HL-60 (cell line): Measurements from ENCODE around the gene KCNE4.

Experiments
- DNase-seq, 2 experiments: peaks; one replicate each; pipeline ENCODE4 v3.0.0-alpha.2; 2010 to 2020; ENCODE audit warnings: low read depth in 1 of 2, low spot score in 1 of 2
- H3K27ac ChIP-seq: fragments of 250-450 bp; sonication (Bioruptor Pico); replicated peaks from 2 replicates; pipeline ENCODE4 v1.5.1; 2020; ENCODE audit warnings: mild to moderate bottlenecking, moderate library complexity
- H3K27me3 ChIP-seq: fragments of 250-450 bp; sonication (Bioruptor Pico); 2 replicates; pipeline ENCODE4 v1.5.1; 2021; ENCODE audit warnings: mild to moderate bottlenecking, moderate library complexity; ENCODE audit not compliant: insufficient read depth, poor library complexity, severe bottlenecking
- H3K4me3 ChIP-seq: replicated peaks from 2 replicates; pipeline ENCODE4 v1.5.1; 2011; ENCODE audit warnings: mild to moderate bottlenecking, control low read depth, low read length; ENCODE audit not compliant: insufficient read depth
- GABPA ChIP-seq: IDR thresholded peaks from 2 replicates; pipeline ENCODE4 v1.6.1; 2012; ENCODE audit warnings: low read depth
- POLR2AphosphoS5 ChIP-seq: IDR thresholded peaks from 2 replicates; pipeline ENCODE4 v1.6.1; 2012; ENCODE audit warnings: low read depth
- SPI1 ChIP-seq: IDR thresholded peaks from 2 replicates; pipeline ENCODE4 v1.6.1; 2012; ENCODE audit warnings: low read depth, mild to moderate bottlenecking, borderline replicate concordance
- TF ChIP-seq, protein P1 (sequence below): IDR thresholded peaks from one replicate; pipeline ENCODE4 v1.5.1; 2011; ENCODE audit warnings: low read length, control low read depth, inconsistent platforms; ENCODE audit not compliant: insufficient read depth
- TF ChIP-seq, protein P2 (sequence below): IDR thresholded peaks from 2 replicates; pipeline ENCODE4 v1.6.1; 2012; ENCODE audit warnings: low read depth; ENCODE audit not compliant: insufficient replicate concordance

The KCNE4 gene

DNA sequence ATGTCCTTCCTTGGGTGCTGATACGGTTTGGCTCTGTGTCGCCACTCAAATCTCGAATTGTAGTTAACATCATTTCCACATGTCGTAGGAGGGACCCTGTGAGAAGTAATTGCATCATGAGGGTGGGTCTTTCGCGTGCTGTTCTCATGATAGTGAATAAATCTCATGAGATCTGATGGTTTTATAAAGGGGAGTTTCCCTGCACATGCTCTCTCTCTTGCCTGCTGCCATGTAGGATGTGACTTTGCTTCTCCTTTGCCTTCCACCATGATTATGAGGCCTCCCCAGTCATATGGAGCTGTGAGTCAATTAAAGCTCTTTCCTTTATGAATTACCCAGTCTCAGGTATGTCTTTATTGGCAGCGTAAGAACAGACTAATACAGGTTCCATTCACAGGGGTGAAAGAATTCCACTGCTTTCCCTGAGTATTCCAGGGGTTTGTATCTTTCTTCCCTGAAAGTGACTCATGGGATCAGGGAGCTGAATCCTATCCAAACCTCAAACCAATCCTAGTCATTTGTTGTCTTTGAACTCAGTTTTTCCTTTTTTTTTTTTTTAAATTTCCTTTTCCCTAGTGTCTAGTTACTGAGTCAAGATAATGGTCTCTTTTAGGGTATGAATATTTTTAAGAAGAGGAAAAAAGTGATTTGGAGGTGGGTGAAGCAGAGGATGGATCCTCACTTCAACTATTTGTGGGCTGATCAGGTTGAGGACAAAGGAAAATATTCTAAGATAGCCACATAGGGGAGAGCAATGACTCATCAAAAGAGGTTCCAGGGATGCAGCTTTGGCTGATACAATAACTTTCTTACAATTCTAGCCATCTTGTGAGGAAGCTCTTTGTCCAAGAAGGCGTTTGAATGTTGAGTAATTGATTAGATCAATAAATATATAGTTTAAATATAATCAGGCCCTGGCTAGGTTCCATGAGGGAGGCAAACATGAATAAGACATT, 19.5 kb upstream of the KCNE4 start:
- DNase-seq = no peak
- Histone ChIP-seq H3K27me3 (no peaks in the 10 kb centered on the region), H3K27ac (no peak overlapping the region), H3K4me3 (no peak overlapping the region)
- TF ChIP-seq, protein P1, sequence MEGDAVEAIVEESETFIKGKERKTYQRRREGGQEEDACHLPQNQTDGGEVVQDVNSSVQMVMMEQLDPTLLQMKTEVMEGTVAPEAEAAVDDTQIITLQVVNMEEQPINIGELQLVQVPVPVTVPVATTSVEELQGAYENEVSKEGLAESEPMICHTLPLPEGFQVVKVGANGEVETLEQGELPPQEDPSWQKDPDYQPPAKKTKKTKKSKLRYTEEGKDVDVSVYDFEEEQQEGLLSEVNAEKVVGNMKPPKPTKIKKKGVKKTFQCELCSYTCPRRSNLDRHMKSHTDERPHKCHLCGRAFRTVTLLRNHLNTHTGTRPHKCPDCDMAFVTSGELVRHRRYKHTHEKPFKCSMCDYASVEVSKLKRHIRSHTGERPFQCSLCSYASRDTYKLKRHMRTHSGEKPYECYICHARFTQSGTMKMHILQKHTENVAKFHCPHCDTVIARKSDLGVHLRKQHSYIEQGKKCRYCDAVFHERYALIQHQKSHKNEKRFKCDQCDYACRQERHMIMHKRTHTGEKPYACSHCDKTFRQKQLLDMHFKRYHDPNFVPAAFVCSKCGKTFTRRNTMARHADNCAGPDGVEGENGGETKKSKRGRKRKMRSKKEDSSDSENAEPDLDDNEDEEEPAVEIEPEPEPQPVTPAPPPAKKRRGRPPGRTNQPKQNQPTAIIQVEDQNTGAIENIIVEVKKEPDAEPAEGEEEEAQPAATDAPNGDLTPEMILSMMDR = no peak
- TF ChIP-seq POLR2AphosphoS5 (no peak), SPI1 (no peak), GABPA (no peak)
- TF ChIP-seq, protein P2, sequence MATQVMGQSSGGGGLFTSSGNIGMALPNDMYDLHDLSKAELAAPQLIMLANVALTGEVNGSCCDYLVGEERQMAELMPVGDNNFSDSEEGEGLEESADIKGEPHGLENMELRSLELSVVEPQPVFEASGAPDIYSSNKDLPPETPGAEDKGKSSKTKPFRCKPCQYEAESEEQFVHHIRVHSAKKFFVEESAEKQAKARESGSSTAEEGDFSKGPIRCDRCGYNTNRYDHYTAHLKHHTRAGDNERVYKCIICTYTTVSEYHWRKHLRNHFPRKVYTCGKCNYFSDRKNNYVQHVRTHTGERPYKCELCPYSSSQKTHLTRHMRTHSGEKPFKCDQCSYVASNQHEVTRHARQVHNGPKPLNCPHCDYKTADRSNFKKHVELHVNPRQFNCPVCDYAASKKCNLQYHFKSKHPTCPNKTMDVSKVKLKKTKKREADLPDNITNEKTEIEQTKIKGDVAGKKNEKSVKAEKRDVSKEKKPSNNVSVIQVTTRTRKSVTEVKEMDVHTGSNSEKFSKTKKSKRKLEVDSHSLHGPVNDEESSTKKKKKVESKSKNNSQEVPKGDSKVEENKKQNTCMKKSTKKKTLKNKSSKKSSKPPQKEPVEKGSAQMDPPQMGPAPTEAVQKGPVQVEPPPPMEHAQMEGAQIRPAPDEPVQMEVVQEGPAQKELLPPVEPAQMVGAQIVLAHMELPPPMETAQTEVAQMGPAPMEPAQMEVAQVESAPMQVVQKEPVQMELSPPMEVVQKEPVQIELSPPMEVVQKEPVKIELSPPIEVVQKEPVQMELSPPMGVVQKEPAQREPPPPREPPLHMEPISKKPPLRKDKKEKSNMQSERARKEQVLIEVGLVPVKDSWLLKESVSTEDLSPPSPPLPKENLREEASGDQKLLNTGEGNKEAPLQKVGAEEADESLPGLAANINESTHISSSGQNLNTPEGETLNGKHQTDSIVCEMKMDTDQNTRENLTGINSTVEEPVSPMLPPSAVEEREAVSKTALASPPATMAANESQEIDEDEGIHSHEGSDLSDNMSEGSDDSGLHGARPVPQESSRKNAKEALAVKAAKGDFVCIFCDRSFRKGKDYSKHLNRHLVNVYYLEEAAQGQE = no peak

DNA sequence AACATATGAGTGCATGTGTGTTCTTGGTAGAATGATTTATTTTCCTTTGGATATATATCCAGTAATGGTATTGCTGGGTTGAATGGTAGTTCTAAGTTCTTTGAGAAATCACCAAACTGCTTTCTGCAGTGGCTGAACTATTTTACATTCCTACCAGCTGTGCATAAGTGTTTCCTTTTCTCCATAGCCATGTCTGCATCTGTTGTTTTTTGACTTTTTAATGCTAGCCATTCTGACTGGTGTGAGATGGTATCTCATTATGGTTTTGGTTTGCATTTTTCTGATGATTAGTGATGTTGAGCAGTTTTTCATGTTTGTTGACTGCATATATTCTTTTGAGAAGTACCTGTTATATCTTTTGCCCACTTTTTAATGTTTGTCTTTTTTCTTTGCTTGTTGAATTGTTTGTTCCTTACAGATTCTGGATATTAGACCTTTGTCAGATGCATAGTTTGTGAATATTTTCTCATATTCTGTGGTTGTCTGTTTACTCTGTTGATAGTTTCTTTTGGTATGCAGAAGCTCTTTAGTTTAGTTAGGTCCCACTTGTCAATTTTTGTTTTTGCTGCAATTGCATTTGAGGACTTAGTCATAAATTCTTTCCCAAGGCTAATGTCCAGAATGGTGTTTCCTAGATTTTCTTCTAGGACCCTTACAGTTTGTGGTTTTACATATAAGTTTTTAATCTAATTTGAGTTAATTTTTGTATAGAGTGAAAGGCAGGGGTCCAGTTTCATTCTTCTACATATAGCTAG, 17.6 kb upstream of the KCNE4 start:
- no peaks in the 10 kb centered on the region for H3K27me3 ChIP-seq
- TF ChIP-seq POLR2AphosphoS5 (no peak), SPI1 (no peak), GABPA (no peak)
- TF ChIP-seq, protein P1 = no peak
- TF ChIP-seq, protein P2 = no peak
- no peak overlapping the region for H3K4me3 ChIP-seq
- no peak overlapping the region for H3K27ac ChIP-seq
- no peak for DNase-seq

DNA sequence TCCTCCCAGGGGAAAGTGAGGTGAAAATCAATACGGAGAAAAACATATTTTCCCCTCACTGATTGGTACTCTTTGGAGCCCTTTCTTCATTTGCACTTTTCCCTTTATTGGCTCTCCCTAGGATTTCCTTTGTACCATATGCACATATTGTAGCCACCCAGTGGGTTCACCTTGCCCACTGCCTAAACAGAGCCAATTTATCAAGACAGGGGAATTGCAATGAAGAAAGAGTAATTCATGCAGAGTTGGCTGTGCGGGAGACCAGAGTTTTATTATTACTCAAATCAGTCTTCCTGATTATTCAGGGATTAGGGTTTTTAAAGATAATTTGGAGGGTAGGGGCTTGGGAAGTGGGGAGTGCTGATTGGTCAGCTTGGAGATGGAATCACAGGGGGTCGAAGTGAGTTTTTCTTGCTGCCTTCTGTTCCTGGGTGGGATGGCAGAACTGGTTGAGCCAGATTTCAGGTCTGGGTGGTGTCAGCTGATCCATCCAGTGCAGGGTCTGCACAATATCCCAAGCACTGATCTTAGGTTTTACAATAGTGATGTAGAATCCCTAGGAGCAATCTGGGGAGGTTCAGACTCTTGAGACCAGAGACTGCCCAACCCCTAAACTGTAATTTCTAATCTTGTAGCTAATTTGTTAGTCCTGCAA, 15.1 kb upstream of the KCNE4 start:
- Histone ChIP-seq H3K27me3 (no peaks in the 10 kb centered on the region), H3K27ac (no peak overlapping the region), H3K4me3 (no peak overlapping the region)
- TF ChIP-seq POLR2AphosphoS5 (no peak), SPI1 (no peak), GABPA (no peak)
- TF ChIP-seq, protein P1 = no peak
- TF ChIP-seq, protein P2 = no peak
- no peak for DNase-seq
